Measurements from ENCODE around the gene ESR1. TPM values are rescaled to one million over a fixed set of nuclear protein-coding genes. Genes with fewer than 3 reads are reported as not detected.

ESR1 gene
- total RNA-seq, 1 experiment from 2014 or later, result not detected

DNA sequence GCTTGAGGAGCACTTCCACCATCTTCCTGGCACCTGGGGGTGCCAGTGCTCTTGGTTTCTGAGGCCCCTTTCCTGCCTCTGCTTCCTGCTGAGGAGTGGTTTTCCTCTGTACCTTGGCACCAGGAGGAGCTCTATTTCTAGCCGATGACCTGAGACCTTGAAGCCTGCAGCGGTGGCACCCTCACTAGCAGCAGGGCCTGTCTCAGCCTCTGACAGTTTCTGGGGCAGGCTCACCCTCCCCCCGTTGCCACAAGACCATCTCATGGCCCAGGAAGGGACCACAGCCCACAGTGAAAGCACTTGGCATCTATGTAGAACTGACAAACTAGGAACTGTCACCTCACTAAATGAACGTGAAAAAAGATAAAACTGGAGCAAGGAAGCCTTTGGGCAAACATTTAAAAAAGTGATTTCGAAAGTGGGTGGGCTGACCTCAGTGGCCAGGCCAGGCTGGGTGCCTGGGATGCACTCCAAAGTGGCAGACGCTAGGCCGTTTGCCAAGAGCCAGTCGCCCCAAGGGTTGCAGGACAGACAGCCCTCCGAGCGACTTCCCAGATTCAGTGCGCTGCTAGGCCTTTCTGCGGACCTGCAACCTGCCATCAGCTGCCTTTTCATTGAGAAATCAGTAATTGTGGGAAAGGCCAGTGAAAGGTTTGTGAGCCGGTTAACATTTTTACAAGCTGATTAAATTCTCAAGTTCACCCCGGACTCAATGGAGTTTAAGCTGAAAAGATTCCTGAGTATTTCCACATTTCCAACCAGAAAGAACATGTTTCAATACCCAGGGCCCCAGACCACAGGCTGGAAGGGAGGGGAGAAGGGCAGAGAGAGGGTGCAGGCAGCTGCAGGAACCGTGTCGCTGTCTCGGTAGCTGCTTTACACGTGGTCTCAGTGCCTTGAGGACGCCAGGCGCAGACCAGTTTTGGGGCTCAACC, 303.7 kb downstream of the ESR1 start:
- no peaks in the 10 kb centered on the region for H3K9me3 Mint-ChIP-seq
- H3K4me3 Mint-ChIP-seq, result no peak overlapping the region
- no peak overlapping the region for H2BK20ac ChIP-seq (ENCODE audit: low read depth, low read length, poor library complexity, severe bottlenecking)
- no peaks in the 10 kb centered on the region for H3K79me1 ChIP-seq (ENCODE audit: insufficient read depth, low read depth, low read length, poor library complexity, severe bottlenecking)
- H3K27ac ChIP-seq (ENCODE audit: insufficient read length, low read depth, low read length), result no peak overlapping the region
- H3K79me2 ChIP-seq (ENCODE audit: insufficient read depth, low read length), result no peaks in the 10 kb centered on the region
- no peaks in the 10 kb centered on the region for H3K36me3 Mint-ChIP-seq (ENCODE audit: insufficient read depth in 1 of 3, low read depth in 3 of 3)
- H3K56ac ChIP-seq (ENCODE audit: insufficient read length, low read depth, low read length), result no peak overlapping the region
- no peak overlapping the region for H3K4me2 ChIP-seq (ENCODE audit: insufficient read depth, insufficient read length, low read length)
- no peak overlapping the region for H3K23ac ChIP-seq (ENCODE audit: insufficient read length, low read depth, low read length)
- no peak overlapping the region for H3K18ac ChIP-seq (ENCODE audit: insufficient read length, low read depth, low read length)
- no peak overlapping the region for H3K4ac ChIP-seq (ENCODE audit: low read depth, low read length)
- no peak overlapping the region for H2BK12ac ChIP-seq (ENCODE audit: insufficient read length, low read depth, low read length)
- H3T11ph ChIP-seq (ENCODE audit: low read length), result no peak overlapping the region
- H4K5ac ChIP-seq (ENCODE audit: insufficient read length, low read depth, low read length), result no peak overlapping the region
- no peak overlapping the region for H3K14ac ChIP-seq (ENCODE audit: insufficient read depth, low read length)
- H2BK15ac ChIP-seq (ENCODE audit: low read depth, low read length), result no peak overlapping the region
- H2AFZ ChIP-seq (ENCODE audit: low read length), result no peak overlapping the region
- H2BK120ac ChIP-seq (ENCODE audit: low read depth, low read length, poor library complexity, severe bottlenecking), result no peak overlapping the region
- no peaks in the 10 kb centered on the region for H4K20me1 ChIP-seq (ENCODE audit: control insufficient read depth, insufficient read depth, insufficient read length)
- H3K27me3 ChIP-seq (ENCODE audit: insufficient read depth, low read length), result no peaks in the 10 kb centered on the region
- no peak overlapping the region for H3K27ac Mint-ChIP-seq
- no peaks in the 10 kb centered on the region for H3K27me3 Mint-ChIP-seq (ENCODE audit: low read depth)
- peaks cover 21% of the 10 kb centered on the region in 2 experiments for H3K4me1 Mint-ChIP-seq
- H4K8ac ChIP-seq (replicated peaks; ENCODE audit: insufficient read length, low read depth, low read length), result no peak overlapping the region
- no peak for DNase-seq
- H2AK5ac ChIP-seq (ENCODE audit: insufficient read length, low read length), result no peak overlapping the region
- no peaks in the 10 kb centered on the region for H3K23me2 ChIP-seq (ENCODE audit: insufficient read length, low read depth, low read length, poor library complexity, severe bottlenecking)
- H3K4me1 ChIP-seq (ENCODE audit: insufficient read depth, low read length), result no peaks in the 10 kb centered on the region
- WGBS (ENCODE audit: extremely low coverage, insufficient read length, low lambda C conversion rate), result no CpG with 5 or more reads among the region's 20 CpGs
- H3K9ac ChIP-seq (ENCODE audit: extremely low read depth, insufficient read length, low read length), result no peak overlapping the region
- H2BK5ac ChIP-seq (ENCODE audit: insufficient read length, low read length), result no peak overlapping the region
- TF ChIP-seq, protein P1, sequence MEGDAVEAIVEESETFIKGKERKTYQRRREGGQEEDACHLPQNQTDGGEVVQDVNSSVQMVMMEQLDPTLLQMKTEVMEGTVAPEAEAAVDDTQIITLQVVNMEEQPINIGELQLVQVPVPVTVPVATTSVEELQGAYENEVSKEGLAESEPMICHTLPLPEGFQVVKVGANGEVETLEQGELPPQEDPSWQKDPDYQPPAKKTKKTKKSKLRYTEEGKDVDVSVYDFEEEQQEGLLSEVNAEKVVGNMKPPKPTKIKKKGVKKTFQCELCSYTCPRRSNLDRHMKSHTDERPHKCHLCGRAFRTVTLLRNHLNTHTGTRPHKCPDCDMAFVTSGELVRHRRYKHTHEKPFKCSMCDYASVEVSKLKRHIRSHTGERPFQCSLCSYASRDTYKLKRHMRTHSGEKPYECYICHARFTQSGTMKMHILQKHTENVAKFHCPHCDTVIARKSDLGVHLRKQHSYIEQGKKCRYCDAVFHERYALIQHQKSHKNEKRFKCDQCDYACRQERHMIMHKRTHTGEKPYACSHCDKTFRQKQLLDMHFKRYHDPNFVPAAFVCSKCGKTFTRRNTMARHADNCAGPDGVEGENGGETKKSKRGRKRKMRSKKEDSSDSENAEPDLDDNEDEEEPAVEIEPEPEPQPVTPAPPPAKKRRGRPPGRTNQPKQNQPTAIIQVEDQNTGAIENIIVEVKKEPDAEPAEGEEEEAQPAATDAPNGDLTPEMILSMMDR (conservative IDR thresholded peaks at IDR 0.05), result no peak
- H4K91ac ChIP-seq (ENCODE audit: insufficient read length, low read depth, low read length), result no peak overlapping the region
- no peaks in the 10 kb centered on the region for H3K9me3 ChIP-seq (ENCODE audit: control insufficient read depth, low read depth, low read length)
